H9 (cell line): ENCODE results near the gene CEP152. TPM values are rescaled to one million over a fixed set of nuclear protein-coding genes. Genes with fewer than 3 reads are reported as not detected.

Experiments
- DNase-seq: peaks from one replicate; pipeline ENCODE4 v3.0.0-alpha.2; 2017
- H2AFZ ChIP-seq: one replicate; pipeline ENCODE4 v1.6.1; 2013; ENCODE audit warnings: mild to moderate bottlenecking, low read length, control low read depth, moderate library complexity
- H2AK5ac ChIP-seq: 2 replicates; pipeline ENCODE4 v1.6.1; 2013; ENCODE audit warnings: low read length, control low read depth, mixed read lengths; ENCODE audit not compliant: insufficient read length
- H2BK120ac ChIP-seq: one replicate; pipeline ENCODE4 v1.6.1; 2013; ENCODE audit warnings: low read depth, mild to moderate bottlenecking, low read length, control low read depth, inconsistent platforms; ENCODE audit not compliant: poor library complexity, severe bottlenecking
- H2BK12ac ChIP-seq: 2 replicates; pipeline ENCODE4 v1.6.1; 2013; ENCODE audit warnings: low read length, control low read depth, mixed read lengths, low read depth; ENCODE audit not compliant: insufficient read length
- H2BK15ac ChIP-seq: 2 replicates; pipeline ENCODE4 v1.6.1; 2013; ENCODE audit warnings: low read depth, low read length, control low read depth
- H2BK20ac ChIP-seq: one replicate; pipeline ENCODE4 v1.6.1; 2013; ENCODE audit warnings: low read depth, mild to moderate bottlenecking, low read length, control low read depth, inconsistent platforms; ENCODE audit not compliant: poor library complexity, severe bottlenecking
- H2BK5ac ChIP-seq: 2 replicates; pipeline ENCODE4 v1.6.1; 2013; ENCODE audit warnings: low read length, control low read depth, mixed read lengths; ENCODE audit not compliant: insufficient read length
- H3K14ac ChIP-seq: 2 replicates; pipeline ENCODE4 v1.6.1; 2013; ENCODE audit warnings: low read length, control low read depth; ENCODE audit not compliant: insufficient read depth
- H3K18ac ChIP-seq: 2 replicates; pipeline ENCODE4 v1.6.1; 2013; ENCODE audit warnings: low read depth, mild to moderate bottlenecking, mixed read lengths, low read length, control low read depth; ENCODE audit not compliant: insufficient read length
- H3K23ac ChIP-seq: 2 replicates; pipeline ENCODE4 v1.6.1; 2013; ENCODE audit warnings: low read length, control low read depth, mixed read lengths, low read depth; ENCODE audit not compliant: insufficient read length
- H3K23me2 ChIP-seq: 2 replicates; pipeline ENCODE4 v1.6.1; 2013; ENCODE audit warnings: low read depth, mild to moderate bottlenecking, mixed read lengths, low read length, control low read depth; ENCODE audit not compliant: insufficient read length, poor library complexity, severe bottlenecking
- H3K27ac ChIP-seq: 2 replicates; pipeline ENCODE4 v1.5.1; 2013; ENCODE audit warnings: low read length, control low read depth, mixed read lengths, low read depth; ENCODE audit not compliant: insufficient read length
- H3K27me3 ChIP-seq: 2 replicates; pipeline ENCODE4 v1.6.1; 2013; ENCODE audit warnings: low read length, control low read depth, inconsistent platforms; ENCODE audit not compliant: insufficient read depth
- H3K4ac ChIP-seq: 2 replicates; pipeline ENCODE4 v1.6.1; 2013; ENCODE audit warnings: low read depth, mild to moderate bottlenecking, control low read depth, inconsistent platforms, low read length, moderate library complexity
- H3K4me1 ChIP-seq: 2 replicates; pipeline ENCODE4 v1.6.1; 2013; ENCODE audit warnings: low read length, control low read depth, inconsistent platforms; ENCODE audit not compliant: insufficient read depth
- H3K4me2 ChIP-seq: 2 replicates; pipeline ENCODE4 v1.6.1; 2013; ENCODE audit warnings: low read length, control low read depth, mixed read lengths; ENCODE audit not compliant: insufficient read length, insufficient read depth
- H3K56ac ChIP-seq: 2 replicates; pipeline ENCODE4 v1.6.1; 2013; ENCODE audit warnings: low read depth, mild to moderate bottlenecking, mixed read lengths, low read length, control low read depth; ENCODE audit not compliant: insufficient read length
- H3K79me1 ChIP-seq: 2 replicates; pipeline ENCODE4 v1.6.1; 2013; ENCODE audit warnings: low read depth, mild to moderate bottlenecking, moderate library complexity, low read length, control low read depth, inconsistent platforms; ENCODE audit not compliant: insufficient read depth, poor library complexity, severe bottlenecking
- H3K79me2 ChIP-seq: 2 replicates; pipeline ENCODE4 v1.6.1; 2013; ENCODE audit warnings: low read length, control low read depth, inconsistent platforms; ENCODE audit not compliant: insufficient read depth
- H3K9ac ChIP-seq: 2 replicates; pipeline ENCODE4 v1.6.1; 2013; ENCODE audit warnings: low read length, control low read depth, mixed read lengths; ENCODE audit not compliant: insufficient read length; ENCODE audit errors: extremely low read depth
- H3K9me3 ChIP-seq: one replicate; pipeline ENCODE4 v1.6.1; 2013; ENCODE audit warnings: low read depth, low read length, inconsistent platforms; ENCODE audit not compliant: control insufficient read depth
- H3T11ph ChIP-seq: one replicate; pipeline ENCODE4 v1.6.1; 2013; ENCODE audit warnings: mild to moderate bottlenecking, low read length, control low read depth, inconsistent platforms
- H4K20me1 ChIP-seq: one replicate; pipeline ENCODE4 v1.6.1; 2013; ENCODE audit not compliant: control insufficient read depth, insufficient read length, insufficient read depth
- H4K5ac ChIP-seq: 2 replicates; pipeline ENCODE4 v1.6.1; 2013; ENCODE audit warnings: low read depth, mild to moderate bottlenecking, mixed read lengths, low read length, control low read depth; ENCODE audit not compliant: insufficient read length
- H4K8ac ChIP-seq: replicated peaks from 2 replicates; pipeline ENCODE4 v1.6.1; 2013; ENCODE audit warnings: low read length, control low read depth, mixed read lengths, low read depth; ENCODE audit not compliant: insufficient read length
- H4K91ac ChIP-seq: 2 replicates; pipeline ENCODE4 v1.6.1; 2013; ENCODE audit warnings: low read depth, mild to moderate bottlenecking, moderate library complexity, mixed read lengths, low read length, control low read depth; ENCODE audit not compliant: insufficient read length
- H3K27ac Mint-ChIP-seq, 3 experiments: 2 replicates in 2 of 3; 3 replicates in 1 of 3; pipeline ENCODE4 v1.8.0; 2020 to 2021; ENCODE audit warnings: mixed read lengths in 3 of 3, mild to moderate bottlenecking in 1 of 3, moderate library complexity in 1 of 3
- H3K27me3 Mint-ChIP-seq: 2 replicates; pipeline ENCODE4 v1.8.0; 2021; ENCODE audit warnings: low read depth, mild to moderate bottlenecking, moderate library complexity, mixed read lengths
- H3K36me3 Mint-ChIP-seq, 3 experiments: 2 replicates in 2 of 3; 3 replicates in 1 of 3; pipeline ENCODE4 v1.8.0; 2020 to 2021; ENCODE audit warnings: low read depth in 3 of 3, mixed read lengths in 3 of 3; ENCODE audit not compliant: insufficient read depth in 1 of 3
- H3K4me1 Mint-ChIP-seq, 2 experiments: 2 replicates each; pipeline ENCODE4 v1.8.0; 2020; ENCODE audit warnings: mixed read lengths in 2 of 2
- H3K4me3 Mint-ChIP-seq, 2 experiments: 2 replicates in 1 of 2; 3 replicates in 1 of 2; pipeline ENCODE4 v1.8.0; 2020 to 2021; ENCODE audit warnings: mild to moderate bottlenecking in 2 of 2, mixed read lengths in 2 of 2, moderate library complexity in 1 of 2
- H3K9me3 Mint-ChIP-seq, 2 experiments: 2 replicates in 1 of 2; 3 replicates in 1 of 2; pipeline ENCODE4 v1.8.0; 2020; ENCODE audit warnings: mild to moderate bottlenecking in 2 of 2, mixed read lengths in 2 of 2, moderate library complexity in 1 of 2
- CTCF ChIP-seq: fragments of 200-600 bp; sonication (generic); conservative IDR thresholded peaks from 3 replicates; pipeline ENCODE4 v1.8.0; 2021; ENCODE audit warnings: antibody characterized with exemption, mild to moderate bottlenecking
- WGBS: extraction: QIAGEN DNeasy Blood & Tissue Kit; methylation state at CpG from one replicate; pipeline ENCODE4 v1.1.7; 2013; ENCODE audit warnings: missing lambda C conversion rate, low lambda C conversion rate, mixed read lengths; ENCODE audit not compliant: insufficient read length; ENCODE audit errors: extremely low coverage; 5-methylcytosine and 5-hydroxymethylcytosine counted together
- total RNA-seq: library from RNA; stranded (reverse); gene quantifications from 2 replicates; pipeline ENCODE4 v1.2.1, GENCODE V29; 2021

The CEP152 gene
- total RNA-seq, 1 experiment from 2014 or later = 10.9 TPM

GRCh38 chr15:48688493-48688892, 122.4 kb downstream of the CEP152 start:
- Histone ChIP-seq H3K23ac (no peak overlapping the region), H3K18ac (no peak overlapping the region), H3K27ac (no peak overlapping the region), H2BK5ac (no peak overlapping the region), H3K79me2 (no peaks in the 10 kb centered on the region), H4K8ac (no peak overlapping the region), H2AK5ac (no peak overlapping the region), H3K23me2 (no peaks in the 10 kb centered on the region), H3K56ac (no peak overlapping the region), H3K27me3 (no peaks in the 10 kb centered on the region), H2BK12ac (no peak overlapping the region), H2BK20ac (no peak overlapping the region), H2BK120ac (no peak overlapping the region), H4K91ac (no peak overlapping the region), H3K4me1 (no peaks in the 10 kb centered on the region), H2AFZ (no peak overlapping the region), H3K79me1 (no peaks in the 10 kb centered on the region), H2BK15ac (no peak overlapping the region), H3T11ph (no peak overlapping the region), H4K5ac (no peak overlapping the region), H3K4me2 (no peak overlapping the region), H4K20me1 (no peaks in the 10 kb centered on the region), H3K4ac (no peak overlapping the region), H3K9ac (no peak overlapping the region), H3K9me3 (no peaks in the 10 kb centered on the region), H3K14ac (no peak overlapping the region)
- Mint-ChIP-seq H3K9me3 (no peaks in the 10 kb centered on the region), H3K27me3 (no peaks in the 10 kb centered on the region), H3K27ac (no peak overlapping the region), H3K36me3 (no peaks in the 10 kb centered on the region), H3K4me1 (no peaks in the 10 kb centered on the region), H3K4me3 (no peak overlapping the region)
- TF ChIP-seq CTCF = no peak
- DNase-seq = no peak
- no CpG with 5 or more reads among the region's 2 CpGs for WGBS

Other genes with a start within 250 kb of the CEP152 start
- gene FBN1, start 165.4 kb downstream of the CEP152 start, total RNA-seq = 3.6 and 4.9 TPM in 2 replicates
- 112 and 113 TPM in 2 replicates for gene EID1, start 67.1 kb upstream of the CEP152 start, total RNA-seq
- 0.26 and 0.55 TPM in 2 replicates for gene SHC4, start 152.8 kb upstream of the CEP152 start, total RNA-seq
- gene SECISBP2L, start 235.4 kb upstream of the CEP152 start, total RNA-seq = 23.6 and 24.7 TPM in 2 replicates